ENCODE results near the gene TBCB.

DNA sequence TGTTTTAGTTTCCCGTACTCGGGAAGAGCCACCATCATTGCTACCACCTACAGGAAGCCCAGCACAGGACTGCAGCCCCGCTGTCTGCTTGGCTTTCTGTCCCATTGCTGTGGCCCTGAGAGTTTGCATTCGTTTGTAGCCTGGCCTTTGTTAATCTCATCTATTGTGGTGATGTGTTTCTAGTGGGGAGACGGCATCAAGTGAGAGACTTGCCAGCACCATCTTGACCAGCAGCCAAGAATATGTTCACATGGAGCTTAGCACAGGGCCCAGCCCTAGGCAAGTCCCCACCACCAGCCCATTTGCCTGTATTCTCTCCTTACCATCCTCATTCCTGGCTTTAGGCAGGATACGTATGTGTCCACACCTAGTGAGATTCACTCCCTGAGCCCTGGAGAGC is 21.6 kb upstream of the TBCB start:
- TF ChIP-seq, protein P1, sequence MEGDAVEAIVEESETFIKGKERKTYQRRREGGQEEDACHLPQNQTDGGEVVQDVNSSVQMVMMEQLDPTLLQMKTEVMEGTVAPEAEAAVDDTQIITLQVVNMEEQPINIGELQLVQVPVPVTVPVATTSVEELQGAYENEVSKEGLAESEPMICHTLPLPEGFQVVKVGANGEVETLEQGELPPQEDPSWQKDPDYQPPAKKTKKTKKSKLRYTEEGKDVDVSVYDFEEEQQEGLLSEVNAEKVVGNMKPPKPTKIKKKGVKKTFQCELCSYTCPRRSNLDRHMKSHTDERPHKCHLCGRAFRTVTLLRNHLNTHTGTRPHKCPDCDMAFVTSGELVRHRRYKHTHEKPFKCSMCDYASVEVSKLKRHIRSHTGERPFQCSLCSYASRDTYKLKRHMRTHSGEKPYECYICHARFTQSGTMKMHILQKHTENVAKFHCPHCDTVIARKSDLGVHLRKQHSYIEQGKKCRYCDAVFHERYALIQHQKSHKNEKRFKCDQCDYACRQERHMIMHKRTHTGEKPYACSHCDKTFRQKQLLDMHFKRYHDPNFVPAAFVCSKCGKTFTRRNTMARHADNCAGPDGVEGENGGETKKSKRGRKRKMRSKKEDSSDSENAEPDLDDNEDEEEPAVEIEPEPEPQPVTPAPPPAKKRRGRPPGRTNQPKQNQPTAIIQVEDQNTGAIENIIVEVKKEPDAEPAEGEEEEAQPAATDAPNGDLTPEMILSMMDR (IDR thresholded peaks at IDR 0.05; ENCODE audit: extremely low read depth in 1 of 2, insufficient read depth in 1 of 2, low read depth in 1 of 2, low read length in 2 of 2) = no peak
- no peak for TF ChIP-seq EZH2 (IDR thresholded peaks at IDR 0.05; ENCODE audit: borderline replicate concordance, low read depth, low read length, severe bottlenecking)
- no peak for TF ChIP-seq MYC (IDR thresholded peaks at IDR 0.05; ENCODE audit: low read depth, low read length)
- no peak for TF ChIP-seq POLR2A (IDR thresholded peaks at IDR 0.05; ENCODE audit: low read depth, low read length)
- no peak for TF ChIP-seq JUN (IDR thresholded peaks at IDR 0.05; ENCODE audit: borderline replicate concordance, insufficient read depth, insufficient read length, low read depth)
- no peak for TF ChIP-seq POLR2AphosphoS5 (IDR thresholded peaks at IDR 0.05; ENCODE audit: insufficient read depth, low read depth, low read length)

All from endothelial cell of umbilical vein (primary cell).